ENCODE results near the gene SEZ6.

Gene SEZ6

GRCh38 chr17:28958820-28959455, 46.9 kb downstream of the SEZ6 start:
- CTCF ChIA-PET, result interaction anchor here (0.6 to 18.9 kb wide), 5 partner anchors 55 to 293 kb away, joined by 3 to 680 read pairs (median 5); partner anchors contain the start of gene TLCD1
- TF ChIP-seq, protein P1, sequence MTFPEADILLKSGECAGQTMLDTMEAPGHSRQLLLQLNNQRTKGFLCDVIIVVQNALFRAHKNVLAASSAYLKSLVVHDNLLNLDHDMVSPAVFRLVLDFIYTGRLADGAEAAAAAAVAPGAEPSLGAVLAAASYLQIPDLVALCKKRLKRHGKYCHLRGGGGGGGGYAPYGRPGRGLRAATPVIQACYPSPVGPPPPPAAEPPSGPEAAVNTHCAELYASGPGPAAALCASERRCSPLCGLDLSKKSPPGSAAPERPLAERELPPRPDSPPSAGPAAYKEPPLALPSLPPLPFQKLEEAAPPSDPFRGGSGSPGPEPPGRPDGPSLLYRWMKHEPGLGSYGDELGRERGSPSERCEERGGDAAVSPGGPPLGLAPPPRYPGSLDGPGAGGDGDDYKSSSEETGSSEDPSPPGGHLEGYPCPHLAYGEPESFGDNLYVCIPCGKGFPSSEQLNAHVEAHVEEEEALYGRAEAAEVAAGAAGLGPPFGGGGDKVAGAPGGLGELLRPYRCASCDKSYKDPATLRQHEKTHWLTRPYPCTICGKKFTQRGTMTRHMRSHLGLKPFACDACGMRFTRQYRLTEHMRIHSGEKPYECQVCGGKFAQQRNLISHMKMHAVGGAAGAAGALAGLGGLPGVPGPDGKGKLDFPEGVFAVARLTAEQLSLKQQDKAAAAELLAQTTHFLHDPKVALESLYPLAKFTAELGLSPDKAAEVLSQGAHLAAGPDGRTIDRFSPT (tag by site-specific recombination; IDR thresholded peaks at IDR 0.05), result no peak
- TF ChIP-seq ZSCAN30 (tag by site-specific recombination; IDR thresholded peaks at IDR 0.05) (no peak), GLIS1 (tag by site-specific recombination; IDR thresholded peaks at IDR 0.05) (no peak), KLF16 (tag by site-specific recombination; IDR thresholded peaks at IDR 0.05) (no peak), ZNF211 (tag by site-specific recombination; IDR thresholded peaks at IDR 0.05; ENCODE audit: low read depth) (no peak), ZFP37 (tag by site-specific recombination; IDR thresholded peaks at IDR 0.05) (no peak), ZNF501 (tag by site-specific recombination; IDR thresholded peaks at IDR 0.05) (no peak), YY2 (tag by site-specific recombination; IDR thresholded peaks at IDR 0.05) (no peak)
- TF ChIP-seq, protein P2, sequence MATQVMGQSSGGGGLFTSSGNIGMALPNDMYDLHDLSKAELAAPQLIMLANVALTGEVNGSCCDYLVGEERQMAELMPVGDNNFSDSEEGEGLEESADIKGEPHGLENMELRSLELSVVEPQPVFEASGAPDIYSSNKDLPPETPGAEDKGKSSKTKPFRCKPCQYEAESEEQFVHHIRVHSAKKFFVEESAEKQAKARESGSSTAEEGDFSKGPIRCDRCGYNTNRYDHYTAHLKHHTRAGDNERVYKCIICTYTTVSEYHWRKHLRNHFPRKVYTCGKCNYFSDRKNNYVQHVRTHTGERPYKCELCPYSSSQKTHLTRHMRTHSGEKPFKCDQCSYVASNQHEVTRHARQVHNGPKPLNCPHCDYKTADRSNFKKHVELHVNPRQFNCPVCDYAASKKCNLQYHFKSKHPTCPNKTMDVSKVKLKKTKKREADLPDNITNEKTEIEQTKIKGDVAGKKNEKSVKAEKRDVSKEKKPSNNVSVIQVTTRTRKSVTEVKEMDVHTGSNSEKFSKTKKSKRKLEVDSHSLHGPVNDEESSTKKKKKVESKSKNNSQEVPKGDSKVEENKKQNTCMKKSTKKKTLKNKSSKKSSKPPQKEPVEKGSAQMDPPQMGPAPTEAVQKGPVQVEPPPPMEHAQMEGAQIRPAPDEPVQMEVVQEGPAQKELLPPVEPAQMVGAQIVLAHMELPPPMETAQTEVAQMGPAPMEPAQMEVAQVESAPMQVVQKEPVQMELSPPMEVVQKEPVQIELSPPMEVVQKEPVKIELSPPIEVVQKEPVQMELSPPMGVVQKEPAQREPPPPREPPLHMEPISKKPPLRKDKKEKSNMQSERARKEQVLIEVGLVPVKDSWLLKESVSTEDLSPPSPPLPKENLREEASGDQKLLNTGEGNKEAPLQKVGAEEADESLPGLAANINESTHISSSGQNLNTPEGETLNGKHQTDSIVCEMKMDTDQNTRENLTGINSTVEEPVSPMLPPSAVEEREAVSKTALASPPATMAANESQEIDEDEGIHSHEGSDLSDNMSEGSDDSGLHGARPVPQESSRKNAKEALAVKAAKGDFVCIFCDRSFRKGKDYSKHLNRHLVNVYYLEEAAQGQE (tag by site-specific recombination; IDR thresholded peaks at IDR 0.05), result no peak
- H3K9me3 ChIP-seq (ENCODE audit: control insufficient read depth, insufficient read depth, low read depth, low read length), result no peaks in the 10 kb centered on the region
- H3K4me1 ChIP-seq (ENCODE audit: control insufficient read depth, insufficient read depth, low read length), result no peaks in the 10 kb centered on the region
- H3K4me3 ChIP-seq (ENCODE audit: low read depth, low read length), result no peak overlapping the region
- no peak overlapping the region for H3K27ac ChIP-seq (ENCODE audit: extremely low read depth, low read depth, low read length)
- H3K36me3 ChIP-seq (ENCODE audit: control insufficient read depth in 2 of 2, insufficient read depth in 1 of 2, low read length in 2 of 2), result no peaks in the 10 kb centered on the region
- POLR2A ChIA-PET, result interaction anchor here (0.7 kb wide), 1 partner anchor 136 kb away, joined by 4 read pairs; no protein-coding TSS in a partner anchor

GRCh38 chr17:28957992-28958355, 47.9 kb downstream of the SEZ6 start:
- Histone ChIP-seq H3K4me1 (ENCODE audit: control insufficient read depth, insufficient read depth, low read length) (no peaks in the 10 kb centered on the region), H3K27ac (ENCODE audit: extremely low read depth, low read depth, low read length) (no peak overlapping the region), H3K4me3 (ENCODE audit: low read depth, low read length) (no peak overlapping the region), H3K36me3 (ENCODE audit: control insufficient read depth in 2 of 2, insufficient read depth in 1 of 2, low read length in 2 of 2) (no peaks in the 10 kb centered on the region), H3K9me3 (ENCODE audit: control insufficient read depth, insufficient read depth, low read depth, low read length) (no peaks in the 10 kb centered on the region)
- ChIA-PET POLR2A (no interaction called here), CTCF (interaction anchor here (0.6 to 18.9 kb wide), 5 partner anchors 8 to 231 kb away, joined by 4 to 680 read pairs (median 5); partner anchors contain the start of gene TLCD1)
- no peak for TF ChIP-seq ZNF785 (tag by site-specific recombination; IDR thresholded peaks at IDR 0.05)
- TF ChIP-seq, protein P3, sequence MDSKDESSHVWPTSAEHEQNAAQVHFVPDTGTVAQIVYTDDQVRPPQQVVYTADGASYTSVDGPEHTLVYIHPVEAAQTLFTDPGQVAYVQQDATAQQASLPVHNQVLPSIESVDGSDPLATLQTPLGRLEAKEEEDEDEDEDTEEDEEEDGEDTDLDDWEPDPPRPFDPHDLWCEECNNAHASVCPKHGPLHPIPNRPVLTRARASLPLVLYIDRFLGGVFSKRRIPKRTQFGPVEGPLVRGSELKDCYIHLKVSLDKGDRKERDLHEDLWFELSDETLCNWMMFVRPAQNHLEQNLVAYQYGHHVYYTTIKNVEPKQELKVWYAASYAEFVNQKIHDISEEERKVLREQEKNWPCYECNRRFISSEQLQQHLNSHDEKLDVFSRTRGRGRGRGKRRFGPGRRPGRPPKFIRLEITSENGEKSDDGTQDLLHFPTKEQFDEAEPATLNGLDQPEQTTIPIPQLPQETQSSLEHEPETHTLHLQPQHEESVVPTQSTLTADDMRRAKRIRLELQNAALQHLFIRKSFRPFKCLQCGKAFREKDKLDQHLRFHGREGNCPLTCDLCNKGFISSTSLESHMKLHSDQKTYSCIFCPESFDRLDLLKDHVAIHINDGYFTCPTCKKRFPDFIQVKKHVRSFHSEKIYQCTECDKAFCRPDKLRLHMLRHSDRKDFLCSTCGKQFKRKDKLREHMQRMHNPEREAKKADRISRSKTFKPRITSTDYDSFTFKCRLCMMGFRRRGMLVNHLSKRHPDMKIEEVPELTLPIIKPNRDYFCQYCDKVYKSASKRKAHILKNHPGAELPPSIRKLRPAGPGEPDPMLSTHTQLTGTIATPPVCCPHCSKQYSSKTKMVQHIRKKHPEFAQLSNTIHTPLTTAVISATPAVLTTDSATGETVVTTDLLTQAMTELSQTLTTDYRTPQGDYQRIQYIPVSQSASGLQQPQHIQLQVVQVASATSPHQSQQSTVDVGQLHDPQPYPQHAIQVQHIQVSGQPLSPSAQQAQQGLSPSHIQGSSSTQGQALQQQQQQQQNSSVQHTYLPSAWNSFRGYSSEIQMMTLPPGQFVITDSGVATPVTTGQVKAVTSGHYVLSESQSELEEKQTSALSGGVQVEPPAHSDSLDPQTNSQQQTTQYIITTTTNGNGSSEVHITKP (tag by site-specific recombination; IDR thresholded peaks at IDR 0.05), result no peak
- TF ChIP-seq MZF1 (tag by site-specific recombination; IDR thresholded peaks at IDR 0.05; ENCODE audit: borderline replicate concordance), result no peak
- no peak for TF ChIP-seq ZNF626 (tag by site-specific recombination; IDR thresholded peaks at IDR 0.05)
- TF ChIP-seq ZNF513 (tag by site-specific recombination; IDR thresholded peaks at IDR 0.05), result no peak
- TF ChIP-seq ZNF341 (tag by site-specific recombination; IDR thresholded peaks at IDR 0.05; ENCODE audit: low read depth), result no peak
- no peak for TF ChIP-seq ZNF433 (tag by site-specific recombination; IDR thresholded peaks at IDR 0.05; ENCODE audit: low read depth)
- TF ChIP-seq, protein P4, sequence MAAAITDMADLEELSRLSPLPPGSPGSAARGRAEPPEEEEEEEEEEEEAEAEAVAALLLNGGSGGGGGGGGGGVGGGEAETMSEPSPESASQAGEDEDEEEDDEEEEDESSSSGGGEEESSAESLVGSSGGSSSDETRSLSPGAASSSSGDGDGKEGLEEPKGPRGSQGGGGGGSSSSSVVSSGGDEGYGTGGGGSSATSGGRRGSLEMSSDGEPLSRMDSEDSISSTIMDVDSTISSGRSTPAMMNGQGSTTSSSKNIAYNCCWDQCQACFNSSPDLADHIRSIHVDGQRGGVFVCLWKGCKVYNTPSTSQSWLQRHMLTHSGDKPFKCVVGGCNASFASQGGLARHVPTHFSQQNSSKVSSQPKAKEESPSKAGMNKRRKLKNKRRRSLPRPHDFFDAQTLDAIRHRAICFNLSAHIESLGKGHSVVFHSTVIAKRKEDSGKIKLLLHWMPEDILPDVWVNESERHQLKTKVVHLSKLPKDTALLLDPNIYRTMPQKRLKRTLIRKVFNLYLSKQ (tag by site-specific recombination; IDR thresholded peaks at IDR 0.05; ENCODE audit: borderline replicate concordance), result no peak
- TF ChIP-seq ZNF274 (IDR thresholded peaks at IDR 0.05; ENCODE audit: low read length), result no peak
- TF ChIP-seq ZNF274 (tag by site-specific recombination; IDR thresholded peaks at IDR 0.05; ENCODE audit: borderline replicate concordance), result no peak
